Smooth muscle cell (in vitro differentiated cells): ENCODE data around the gene NNT. TPM values are rescaled to one million over a fixed set of nuclear protein-coding genes. Genes with fewer than 3 reads are reported as not detected.

Experiments
- DNase-seq: peaks from one replicate; lab custom pipeline; 2025; ENCODE audit not compliant: unreplicated experiment; lab: John Stamatoyannopoulos, UW
- H2AFZ ChIP-seq: fragments of 200-600 bp; sonication (generic); 2 replicates; pipeline ENCODE4 v1.6.0; 2016; ENCODE audit warnings: antibody characterized with exemption, low read depth, mild to moderate bottlenecking
- H3F3A ChIP-seq: fragments of 200-600 bp; sonication (generic); 2 replicates; pipeline ENCODE4 v1.6.0; 2017; ENCODE audit warnings: antibody characterized with exemption, low read depth
- H3K27ac ChIP-seq: fragments of 200-600 bp; sonication (generic); 2 replicates; pipeline ENCODE4 v1.5.1; 2016; ENCODE audit warnings: low read depth, mild to moderate bottlenecking
- H3K27me3 ChIP-seq: fragments of 200-600 bp; sonication (generic); 2 replicates; pipeline ENCODE4 v1.6.1; 2016; ENCODE audit warnings: low read depth, mild to moderate bottlenecking
- H3K36me3 ChIP-seq: fragments of 200-600 bp; sonication (generic); 2 replicates; pipeline ENCODE4 v1.5.1; 2016; ENCODE audit warnings: low read depth
- H3K4me1 ChIP-seq: fragments of 200-600 bp; sonication (generic); 2 replicates; pipeline ENCODE4 v1.5.1; 2016; ENCODE audit warnings: low read depth
- H3K4me2 ChIP-seq: fragments of 200-600 bp; sonication (generic); 2 replicates; pipeline ENCODE4 v1.6.0; 2016; ENCODE audit warnings: mild to moderate bottlenecking
- H3K4me3 ChIP-seq: fragments of 200-600 bp; sonication (generic); 2 replicates; pipeline ENCODE4 v1.5.1; 2016; ENCODE audit warnings: mild to moderate bottlenecking
- H3K79me2 ChIP-seq: fragments of 200-600 bp; sonication (generic); 2 replicates; pipeline ENCODE4 v1.6.0; 2016; ENCODE audit warnings: low read depth, mild to moderate bottlenecking
- H3K9ac ChIP-seq: fragments of 200-600 bp; sonication (generic); 2 replicates; pipeline ENCODE4 v1.6.0; 2016; ENCODE audit warnings: low read depth
- H3K9me3 ChIP-seq: fragments of 200-600 bp; sonication (generic); replicated peaks from 2 replicates; pipeline ENCODE4 v1.5.1; 2016; ENCODE audit warnings: low read depth
- H4K20me1 ChIP-seq: fragments of 200-600 bp; sonication (generic); 2 replicates; pipeline ENCODE4 v1.6.0; 2016; ENCODE audit warnings: low read depth
- WGBS: methylation state at CpG from one replicate; pipeline ENCODE4 v1.1.7; 2016; ENCODE audit warnings: low lambda C conversion rate; 5-methylcytosine and 5-hydroxymethylcytosine counted together
- polyA plus RNA-seq: library from polyadenylated mRNA; unstranded; fragments of >200 nt; fragmentation: Nextera tagmentation; extraction: Ambion mirVana; gene quantifications from 2 replicates; pipeline ENCODE4 v1.2.1, GENCODE V29; 2016
- total RNA-seq: library from RNA; depleted of rRNA; stranded (reverse); fragments of >200 nt; gene quantifications from 2 replicates; pipeline ENCODE4 v1.2.3, GENCODE V29; 2014
- TF ChIP-seq, protein P1 (sequence below): fragments of 200-600 bp; sonication (generic); IDR thresholded peaks from 2 replicates; pipeline ENCODE4 v1.5.1; 2017; ENCODE audit warnings: borderline replicate concordance, mild to moderate bottlenecking, antibody characterized with exemption; ENCODE audit not compliant: insufficient read depth, poor library complexity, severe bottlenecking

Gene NNT
- total and polyA plus RNA-seq, 2 experiments from 2014 or later: 26.8 to 49.8 TPM

DNA sequence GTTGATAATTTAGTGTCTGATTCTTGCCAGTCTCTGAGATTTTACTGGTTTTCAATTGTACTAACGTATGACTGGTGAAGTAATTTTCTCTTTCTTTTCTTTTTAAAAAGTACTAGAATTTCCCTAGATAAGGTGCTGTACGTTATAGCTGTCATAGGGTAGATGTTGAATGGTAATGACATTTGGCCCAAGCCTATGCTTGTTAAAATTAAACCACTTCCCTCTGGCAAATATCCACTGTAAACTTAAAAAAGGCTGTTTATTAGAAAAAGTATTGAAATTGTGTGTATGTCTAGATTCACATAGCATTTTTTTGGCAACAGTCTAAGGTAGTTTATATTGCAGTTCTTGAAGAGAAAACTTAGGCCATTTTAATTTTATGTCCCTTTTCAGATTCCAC is 97.6 kb downstream of the NNT start:
- Histone ChIP-seq H3K27ac (no peak overlapping the region), H3K9me3 (no peaks in the 10 kb centered on the region), H3K4me2 (no peak overlapping the region), H4K20me1 (peaks cover 3% of the 10 kb centered on the region), H2AFZ (no peak overlapping the region), H3K4me3 (no peak overlapping the region), H3F3A (no peaks in the 10 kb centered on the region), H3K4me1 (no peaks in the 10 kb centered on the region), H3K79me2 (no peaks in the 10 kb centered on the region), H3K36me3 (peaks cover 8% of the 10 kb centered on the region), H3K27me3 (no peaks in the 10 kb centered on the region), H3K9ac (no peak overlapping the region)
- TF ChIP-seq, protein P1, sequence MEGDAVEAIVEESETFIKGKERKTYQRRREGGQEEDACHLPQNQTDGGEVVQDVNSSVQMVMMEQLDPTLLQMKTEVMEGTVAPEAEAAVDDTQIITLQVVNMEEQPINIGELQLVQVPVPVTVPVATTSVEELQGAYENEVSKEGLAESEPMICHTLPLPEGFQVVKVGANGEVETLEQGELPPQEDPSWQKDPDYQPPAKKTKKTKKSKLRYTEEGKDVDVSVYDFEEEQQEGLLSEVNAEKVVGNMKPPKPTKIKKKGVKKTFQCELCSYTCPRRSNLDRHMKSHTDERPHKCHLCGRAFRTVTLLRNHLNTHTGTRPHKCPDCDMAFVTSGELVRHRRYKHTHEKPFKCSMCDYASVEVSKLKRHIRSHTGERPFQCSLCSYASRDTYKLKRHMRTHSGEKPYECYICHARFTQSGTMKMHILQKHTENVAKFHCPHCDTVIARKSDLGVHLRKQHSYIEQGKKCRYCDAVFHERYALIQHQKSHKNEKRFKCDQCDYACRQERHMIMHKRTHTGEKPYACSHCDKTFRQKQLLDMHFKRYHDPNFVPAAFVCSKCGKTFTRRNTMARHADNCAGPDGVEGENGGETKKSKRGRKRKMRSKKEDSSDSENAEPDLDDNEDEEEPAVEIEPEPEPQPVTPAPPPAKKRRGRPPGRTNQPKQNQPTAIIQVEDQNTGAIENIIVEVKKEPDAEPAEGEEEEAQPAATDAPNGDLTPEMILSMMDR: no peak
- 57% methylated on average over 2 of the region's 2 CpGs for WGBS
- DNase-seq: no peak

DNA sequence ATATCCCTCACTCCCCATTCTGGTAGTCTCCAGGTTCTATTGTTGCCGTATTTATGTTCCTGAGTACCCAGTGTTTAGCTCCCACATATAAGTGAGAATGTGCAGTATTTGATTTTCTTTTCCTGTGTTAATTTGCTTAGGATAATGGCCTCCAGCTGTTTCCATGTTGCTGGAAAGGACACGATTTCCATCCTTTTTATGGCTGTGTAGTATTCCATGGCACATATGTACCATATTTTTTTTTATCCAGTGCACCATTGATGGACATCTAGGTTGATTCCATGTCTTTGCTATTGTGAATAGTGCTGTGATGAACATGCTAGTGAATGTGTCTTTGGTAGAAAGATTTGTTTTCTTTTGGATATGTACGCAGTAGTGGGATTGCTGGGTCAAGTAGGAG is 98.2 kb downstream of the NNT start:
- DNase-seq: no peak
- H3K4me2 ChIP-seq: no peak overlapping the region
- 100% methylated on average over 3 of the region's 3 CpGs for WGBS
- no peak overlapping the region for H3K27ac ChIP-seq
- H3K4me1 ChIP-seq: no peaks in the 10 kb centered on the region
- peaks cover 3% of the 10 kb centered on the region for H4K20me1 ChIP-seq
- peaks cover 8% of the 10 kb centered on the region for H3K36me3 ChIP-seq
- no peaks in the 10 kb centered on the region for H3K27me3 ChIP-seq
- H2AFZ ChIP-seq: no peak overlapping the region
- TF ChIP-seq, protein P1: no peak
- no peak overlapping the region for H3K9ac ChIP-seq
- H3F3A ChIP-seq: no peaks in the 10 kb centered on the region
- H3K9me3 ChIP-seq: no peaks in the 10 kb centered on the region
- H3K4me3 ChIP-seq: no peak overlapping the region
- H3K79me2 ChIP-seq: no peaks in the 10 kb centered on the region

- WGBS: 93% methylated on average over 2 of the region's 2 CpGs
- no peak for DNase-seq
- no peaks in the 10 kb centered on the region for H3K79me2 ChIP-seq
- H4K20me1 ChIP-seq: peaks cover 3% of the 10 kb centered on the region
- no peak overlapping the region for H3K9ac ChIP-seq
- no peaks in the 10 kb centered on the region for H3K27me3 ChIP-seq
- no peaks in the 10 kb centered on the region for H3F3A ChIP-seq
- no peaks in the 10 kb centered on the region for H3K9me3 ChIP-seq
- no peak overlapping the region for H3K4me3 ChIP-seq
- no peaks in the 10 kb centered on the region for H3K4me1 ChIP-seq
- H2AFZ ChIP-seq: no peak overlapping the region
- no peak overlapping the region for H3K4me2 ChIP-seq
- TF ChIP-seq, protein P1: no peak
- H3K27ac ChIP-seq: no peak overlapping the region
- H3K36me3 ChIP-seq: peaks cover 8% of the 10 kb centered on the region
Measured at GRCh38 chr5:43702293-43702692, 99.3 kb downstream of the NNT start.

GRCh38 chr5:43702815-43703214 is 99.8 kb downstream of the NNT start:
- H3K27me3 ChIP-seq: no peaks in the 10 kb centered on the region

More at GRCh38 chr5:43702815-43703214, 99.8 kb downstream of the NNT start:
- 25% methylated on average over 3 of the region's 3 CpGs for WGBS
- TF ChIP-seq, protein P1: no peak
- Histone ChIP-seq H3K4me1 (no peaks in the 10 kb centered on the region), H2AFZ (no peak overlapping the region), H3K27ac (no peak overlapping the region), H3K79me2 (no peaks in the 10 kb centered on the region), H3K36me3 (peaks cover 8% of the 10 kb centered on the region), H3F3A (no peaks in the 10 kb centered on the region), H3K9ac (no peak overlapping the region), H3K4me2 (no peak overlapping the region), H3K4me3 (no peak overlapping the region), H4K20me1 (peaks cover 3% of the 10 kb centered on the region), H3K9me3 (no peaks in the 10 kb centered on the region)
- no peak for DNase-seq
